Osteoblast (primary cell): Measurements from ENCODE around the gene C5. TPM values are rescaled to one million over a fixed set of nuclear protein-coding genes. Genes with fewer than 3 reads are reported as not detected.
A peak's percentile ranks its signal among the peaks of the same experiment; 100 is the strongest.

ENCODE experiments used
- DNase-seq: peaks from one replicate; pipeline ENCODE4 v3.0.0; 2011; ENCODE audit warnings: low spot score, mixed read lengths; ENCODE audit not compliant: insufficient read length; ENCODE audit errors: missing footprints
- H2AFZ ChIP-seq: 2 replicates; pipeline ENCODE4 v1.6.0; 2011; ENCODE audit warnings: mild to moderate bottlenecking, low read length
- H3K27ac ChIP-seq: 2 replicates; pipeline ENCODE4 v1.5.1; 2011; ENCODE audit warnings: mild to moderate bottlenecking, low read depth, low read length, moderate library complexity
- H3K27me3 ChIP-seq: 2 replicates; pipeline ENCODE4 v1.6.0; 2012; ENCODE audit warnings: mild to moderate bottlenecking, control low read depth, inconsistent platforms, low read length, moderate library complexity; ENCODE audit not compliant: insufficient read depth
- H3K36me3 ChIP-seq: 2 replicates; pipeline ENCODE4 v1.5.1; 2011; ENCODE audit warnings: mild to moderate bottlenecking, low read length, control low read depth, moderate library complexity; ENCODE audit not compliant: insufficient read depth
- H3K4me1 ChIP-seq: 2 replicates; pipeline ENCODE4 v1.5.1; 2011; ENCODE audit warnings: mild to moderate bottlenecking, low read length, control low read depth, moderate library complexity; ENCODE audit not compliant: insufficient read depth
- H3K4me2 ChIP-seq: 2 replicates; pipeline ENCODE4 v1.6.0; 2011; ENCODE audit warnings: mild to moderate bottlenecking, low read length; ENCODE audit not compliant: insufficient read depth
- H3K4me3 ChIP-seq: fragments of 200-600 bp; sonication (generic); 3 replicates; pipeline ENCODE4 v1.5.1; 2012; ENCODE audit warnings: mild to moderate bottlenecking, low read length, inconsistent platforms; ENCODE audit not compliant: insufficient read depth
- H3K79me2 ChIP-seq: 2 replicates; pipeline ENCODE4 v1.6.0; 2012; ENCODE audit warnings: mild to moderate bottlenecking, low read length, control low read depth, inconsistent platforms; ENCODE audit not compliant: insufficient read depth
- H3K9me3 ChIP-seq: 2 replicates; pipeline ENCODE4 v1.5.1; 2011; ENCODE audit warnings: low read depth, low read length, control low read depth
- H4K20me1 ChIP-seq: 2 replicates; pipeline ENCODE4 v1.6.0; 2012; ENCODE audit warnings: mild to moderate bottlenecking, low read length, control low read depth; ENCODE audit not compliant: insufficient read depth
- CTCF ChIP-seq: IDR thresholded peaks from 2 replicates; pipeline ENCODE4 v1.5.1; 2011; ENCODE audit warnings: mild to moderate bottlenecking, low read depth, low read length, moderate library complexity; ENCODE audit errors: extremely low read depth
- total RNA-seq: library from RNA; depleted of rRNA; stranded (reverse); fragments of >200 nt; gene quantifications from 2 replicates; pipeline ENCODE4 v1.2.3, GENCODE V29; 2012

Gene C5
- total RNA-seq, 1 donor, result 5.1 TPM

- Histone ChIP-seq H4K20me1 (no peaks in the 10 kb centered on the region), H3K27me3 (no peaks in the 10 kb centered on the region), H2AFZ (no peak overlapping the region), H3K4me2 (no peak overlapping the region), H3K4me1 (peaks cover 22% of the 10 kb centered on the region), H3K27ac (no peak overlapping the region), H3K9me3 (no peaks in the 10 kb centered on the region), H3K36me3 (no peaks in the 10 kb centered on the region), H3K4me3 (no peak overlapping the region), H3K79me2 (no peaks in the 10 kb centered on the region)
- no peak for TF ChIP-seq CTCF
- DNase-seq, result no peak
Observed at GRCh38 chr9:121069396-121069795, 19.3 kb upstream of the C5 start.

GRCh38 chr9:121067640-121068039, 17.6 kb upstream of the C5 start:
- no peak for DNase-seq
- TF ChIP-seq CTCF, result no peak

GRCh38 chr9:121066850-121067249, 16.8 kb upstream of the C5 start:
- H3K4me1 ChIP-seq, result no peaks in the 10 kb centered on the region
- H3K9me3 ChIP-seq, result no peaks in the 10 kb centered on the region
- H4K20me1 ChIP-seq, result no peaks in the 10 kb centered on the region
- no peak overlapping the region for H3K4me2 ChIP-seq
- H2AFZ ChIP-seq, result no peak overlapping the region
- H3K27ac ChIP-seq, result no peak overlapping the region
- no peak overlapping the region for H3K4me3 ChIP-seq
- no peaks in the 10 kb centered on the region for H3K79me2 ChIP-seq
- TF ChIP-seq CTCF, result no peak
- H3K36me3 ChIP-seq, result no peaks in the 10 kb centered on the region
- no peaks in the 10 kb centered on the region for H3K27me3 ChIP-seq
- no peak for DNase-seq

More at GRCh38 chr9:121067640-121068039, 17.6 kb upstream of the C5 start:
- Histone ChIP-seq H3K79me2 (no peaks in the 10 kb centered on the region), H3K4me3 (no peak overlapping the region), H3K27me3 (no peaks in the 10 kb centered on the region), H3K36me3 (no peaks in the 10 kb centered on the region), H3K9me3 (no peaks in the 10 kb centered on the region), H3K4me2 (no peak overlapping the region), H3K27ac (no peak overlapping the region), H2AFZ (no peak overlapping the region), H4K20me1 (no peaks in the 10 kb centered on the region), H3K4me1 (peaks cover 4% of the 10 kb centered on the region)

GRCh38 chr9:121059998-121060636, 10.0 kb upstream of the C5 start:
- Histone ChIP-seq H2AFZ (peak overlapping the region; percentile 52), H4K20me1 (no peaks in the 10 kb centered on the region), H3K4me3 (peak overlapping the region; percentile 32), H3K4me1 (no peaks in the 10 kb centered on the region), H3K27ac (no peak overlapping the region), H3K36me3 (no peaks in the 10 kb centered on the region), H3K4me2 (peak overlapping the region; percentile 37), H3K79me2 (no peaks in the 10 kb centered on the region), H3K9me3 (no peaks in the 10 kb centered on the region), H3K27me3 (no peaks in the 10 kb centered on the region)
- peak; percentile 46 for DNase-seq
- TF ChIP-seq CTCF, result peak; percentile 85
